ENCODE data around the gene OSCP1. TPM values are rescaled to one million over a fixed set of nuclear protein-coding genes. Genes with fewer than 3 reads are reported as not detected.

OSCP1 gene
- total RNA-seq, 1 donor from 2014 or later, result 21.0 TPM

DNA sequence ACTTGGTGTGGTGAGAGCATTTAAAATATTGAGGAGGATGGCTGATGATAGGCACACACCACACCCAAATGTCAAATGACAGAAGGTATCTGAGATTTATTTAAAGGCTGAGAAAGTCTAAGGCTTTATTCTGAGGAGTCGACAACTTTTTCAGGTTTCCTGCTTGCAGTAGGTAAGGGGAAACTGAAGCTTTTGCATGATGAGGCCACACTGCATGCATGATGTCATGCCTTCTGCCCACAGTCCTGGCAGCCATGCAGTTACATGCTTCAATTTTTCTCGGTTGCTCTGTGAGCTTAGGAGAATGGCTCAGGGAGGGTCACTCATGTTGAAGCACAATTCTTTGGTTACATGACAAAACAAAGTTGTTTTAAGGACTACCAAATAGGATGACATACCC lies 7.0 kb downstream of the OSCP1 start:
- no peaks in the 10 kb centered on the region for H3K9me3 Mint-ChIP-seq (ENCODE audit: low read depth)
- DNase-seq (ENCODE audit: low spot score, unreplicated experiment), result no peak
- no peak overlapping the region for H3K4me3 Mint-ChIP-seq (ENCODE audit: low read depth)
- H3K4me1 Mint-ChIP-seq (ENCODE audit: low read depth), result peaks cover 7% of the 10 kb centered on the region
- TF ChIP-seq, protein P1, sequence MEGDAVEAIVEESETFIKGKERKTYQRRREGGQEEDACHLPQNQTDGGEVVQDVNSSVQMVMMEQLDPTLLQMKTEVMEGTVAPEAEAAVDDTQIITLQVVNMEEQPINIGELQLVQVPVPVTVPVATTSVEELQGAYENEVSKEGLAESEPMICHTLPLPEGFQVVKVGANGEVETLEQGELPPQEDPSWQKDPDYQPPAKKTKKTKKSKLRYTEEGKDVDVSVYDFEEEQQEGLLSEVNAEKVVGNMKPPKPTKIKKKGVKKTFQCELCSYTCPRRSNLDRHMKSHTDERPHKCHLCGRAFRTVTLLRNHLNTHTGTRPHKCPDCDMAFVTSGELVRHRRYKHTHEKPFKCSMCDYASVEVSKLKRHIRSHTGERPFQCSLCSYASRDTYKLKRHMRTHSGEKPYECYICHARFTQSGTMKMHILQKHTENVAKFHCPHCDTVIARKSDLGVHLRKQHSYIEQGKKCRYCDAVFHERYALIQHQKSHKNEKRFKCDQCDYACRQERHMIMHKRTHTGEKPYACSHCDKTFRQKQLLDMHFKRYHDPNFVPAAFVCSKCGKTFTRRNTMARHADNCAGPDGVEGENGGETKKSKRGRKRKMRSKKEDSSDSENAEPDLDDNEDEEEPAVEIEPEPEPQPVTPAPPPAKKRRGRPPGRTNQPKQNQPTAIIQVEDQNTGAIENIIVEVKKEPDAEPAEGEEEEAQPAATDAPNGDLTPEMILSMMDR (IDR thresholded peaks at IDR 0.05; ENCODE audit: unreplicated experiment), result no peak
- H3K27ac Mint-ChIP-seq, result no peak overlapping the region
- H3K27me3 Mint-ChIP-seq, result no peaks in the 10 kb centered on the region
- peaks cover 4% of the 10 kb centered on the region for H3K36me3 Mint-ChIP-seq (ENCODE audit: insufficient read depth)

DNA sequence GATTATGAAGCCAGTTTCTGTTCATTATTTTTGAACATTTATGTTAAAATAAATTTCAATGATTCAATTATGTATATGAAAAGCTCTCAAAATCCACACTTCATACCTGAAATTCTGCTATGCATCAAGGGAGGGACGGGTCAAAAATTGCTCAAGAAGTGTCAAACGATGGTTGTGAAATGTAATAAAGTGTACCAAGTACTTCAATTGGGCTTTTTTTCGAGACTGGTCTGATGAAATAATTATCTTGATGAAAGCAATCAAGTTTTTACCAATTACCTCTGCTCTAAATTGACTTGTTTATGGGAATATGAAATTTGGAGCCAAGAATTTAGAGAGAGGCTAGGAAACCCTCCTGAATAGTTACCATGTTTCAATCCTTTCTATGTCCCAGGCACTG lies 7.9 kb downstream of the OSCP1 start:
- Mint-ChIP-seq H3K27me3 (no peaks in the 10 kb centered on the region), H3K36me3 (ENCODE audit: insufficient read depth) (peaks cover 4% of the 10 kb centered on the region), H3K4me3 (ENCODE audit: low read depth) (no peak overlapping the region), H3K9me3 (ENCODE audit: low read depth) (no peaks in the 10 kb centered on the region), H3K4me1 (ENCODE audit: low read depth) (peaks cover 7% of the 10 kb centered on the region), H3K27ac (no peak overlapping the region)
- no peak for DNase-seq (ENCODE audit: low spot score, unreplicated experiment)
- TF ChIP-seq, protein P1 (IDR thresholded peaks at IDR 0.05; ENCODE audit: unreplicated experiment), result no peak

GRCh38 chr1:36440646-36441045 lies 9.6 kb downstream of the OSCP1 start:
- H3K27ac Mint-ChIP-seq, result peak overlapping the region; percentile 16
- H3K9me3 Mint-ChIP-seq (ENCODE audit: low read depth), result no peaks in the 10 kb centered on the region
- H3K4me3 Mint-ChIP-seq (ENCODE audit: low read depth), result no peak overlapping the region
- peaks cover 6% of the 10 kb centered on the region for H3K36me3 Mint-ChIP-seq (ENCODE audit: insufficient read depth)
- no peaks in the 10 kb centered on the region for H3K27me3 Mint-ChIP-seq
- H3K4me1 Mint-ChIP-seq (ENCODE audit: low read depth), result peaks cover 7% of the 10 kb centered on the region
- no peak for DNase-seq (ENCODE audit: low spot score, unreplicated experiment)
- TF ChIP-seq, protein P1 (IDR thresholded peaks at IDR 0.05; ENCODE audit: unreplicated experiment), result no peak

GRCh38 chr1:36440044-36440443 lies 10.2 kb downstream of the OSCP1 start:
- Mint-ChIP-seq H3K4me1 (ENCODE audit: low read depth) (peaks cover 7% of the 10 kb centered on the region), H3K36me3 (ENCODE audit: insufficient read depth) (peaks cover 6% of the 10 kb centered on the region), H3K27ac (peak overlapping the region; percentile 22), H3K4me3 (ENCODE audit: low read depth) (no peak overlapping the region), H3K27me3 (no peaks in the 10 kb centered on the region), H3K9me3 (ENCODE audit: low read depth) (no peaks in the 10 kb centered on the region)
- TF ChIP-seq, protein P1 (IDR thresholded peaks at IDR 0.05; ENCODE audit: unreplicated experiment), result no peak
- DNase-seq (ENCODE audit: low spot score, unreplicated experiment), result no peak

- H3K27ac Mint-ChIP-seq, result peak overlapping the region; percentile 24
- H3K4me3 Mint-ChIP-seq (ENCODE audit: low read depth), result no peak overlapping the region
- TF ChIP-seq, protein P1 (IDR thresholded peaks at IDR 0.05; ENCODE audit: unreplicated experiment), result no peak
- no peak for DNase-seq (ENCODE audit: low spot score, unreplicated experiment)
- H3K4me1 Mint-ChIP-seq (ENCODE audit: low read depth), result peaks cover 7% of the 10 kb centered on the region
- H3K9me3 Mint-ChIP-seq (ENCODE audit: low read depth), result no peaks in the 10 kb centered on the region
- no peaks in the 10 kb centered on the region for H3K27me3 Mint-ChIP-seq
- peaks cover 8% of the 10 kb centered on the region for H3K36me3 Mint-ChIP-seq (ENCODE audit: insufficient read depth)
Observed at GRCh38 chr1:36438715-36439114, 11.5 kb downstream of the OSCP1 start.

All from progenitor cell of endocrine pancreas (in vitro differentiated cells).